Astrocyte (in vitro differentiated cells and primary cell): ENCODE results near the gene BIK.

Experiments used
- EZH2 ChIP-seq: IDR thresholded peaks from 2 replicates; pipeline ENCODE4 v1.6.1; 2012; ENCODE audit warnings: mild to moderate bottlenecking, low read length, inconsistent platforms; ENCODE audit not compliant: insufficient read depth
- TF ChIP-seq, protein P1 (sequence below): IDR thresholded peaks from 2 replicates; pipeline ENCODE4 v1.5.1; 2011; ENCODE audit warnings: low read depth, mild to moderate bottlenecking, inconsistent platforms, low read length, moderate library complexity; ENCODE audit not compliant: insufficient read depth

DNA sequence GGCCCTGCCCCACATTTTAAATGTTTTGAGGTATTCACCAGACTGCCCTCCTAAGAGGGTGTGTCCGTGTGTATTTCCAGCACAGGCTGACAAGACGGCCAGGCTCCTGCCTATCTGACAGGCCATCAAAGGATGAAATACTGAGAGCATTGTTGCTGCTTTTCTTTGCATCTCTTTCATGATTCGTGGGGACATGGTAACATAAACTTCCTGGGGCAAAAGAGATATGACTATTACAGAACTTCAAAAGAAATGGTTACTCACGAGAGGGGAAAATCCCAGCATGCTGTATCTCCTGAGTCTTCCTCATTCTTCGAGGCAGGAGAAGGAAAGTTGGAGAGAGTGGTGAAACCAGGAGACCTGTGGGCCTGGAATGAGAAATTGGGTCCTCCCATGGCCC lies 10.3 kb upstream of the BIK start:
- TF ChIP-seq, protein P1, sequence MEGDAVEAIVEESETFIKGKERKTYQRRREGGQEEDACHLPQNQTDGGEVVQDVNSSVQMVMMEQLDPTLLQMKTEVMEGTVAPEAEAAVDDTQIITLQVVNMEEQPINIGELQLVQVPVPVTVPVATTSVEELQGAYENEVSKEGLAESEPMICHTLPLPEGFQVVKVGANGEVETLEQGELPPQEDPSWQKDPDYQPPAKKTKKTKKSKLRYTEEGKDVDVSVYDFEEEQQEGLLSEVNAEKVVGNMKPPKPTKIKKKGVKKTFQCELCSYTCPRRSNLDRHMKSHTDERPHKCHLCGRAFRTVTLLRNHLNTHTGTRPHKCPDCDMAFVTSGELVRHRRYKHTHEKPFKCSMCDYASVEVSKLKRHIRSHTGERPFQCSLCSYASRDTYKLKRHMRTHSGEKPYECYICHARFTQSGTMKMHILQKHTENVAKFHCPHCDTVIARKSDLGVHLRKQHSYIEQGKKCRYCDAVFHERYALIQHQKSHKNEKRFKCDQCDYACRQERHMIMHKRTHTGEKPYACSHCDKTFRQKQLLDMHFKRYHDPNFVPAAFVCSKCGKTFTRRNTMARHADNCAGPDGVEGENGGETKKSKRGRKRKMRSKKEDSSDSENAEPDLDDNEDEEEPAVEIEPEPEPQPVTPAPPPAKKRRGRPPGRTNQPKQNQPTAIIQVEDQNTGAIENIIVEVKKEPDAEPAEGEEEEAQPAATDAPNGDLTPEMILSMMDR: no peak
- no peak for TF ChIP-seq EZH2
